HG03045 (cell line): Measurements from ENCODE around the gene MYLK.

ENCODE experiments used
- ATAC-seq: cut with Tn5 transposase; IDR thresholded peaks from one replicate; pipeline ENCODE4 v1.9.1; 2021; ENCODE audit warnings: mild to moderate bottlenecking, moderate library complexity; ENCODE audit not compliant: unreplicated experiment

Gene MYLK

DNA sequence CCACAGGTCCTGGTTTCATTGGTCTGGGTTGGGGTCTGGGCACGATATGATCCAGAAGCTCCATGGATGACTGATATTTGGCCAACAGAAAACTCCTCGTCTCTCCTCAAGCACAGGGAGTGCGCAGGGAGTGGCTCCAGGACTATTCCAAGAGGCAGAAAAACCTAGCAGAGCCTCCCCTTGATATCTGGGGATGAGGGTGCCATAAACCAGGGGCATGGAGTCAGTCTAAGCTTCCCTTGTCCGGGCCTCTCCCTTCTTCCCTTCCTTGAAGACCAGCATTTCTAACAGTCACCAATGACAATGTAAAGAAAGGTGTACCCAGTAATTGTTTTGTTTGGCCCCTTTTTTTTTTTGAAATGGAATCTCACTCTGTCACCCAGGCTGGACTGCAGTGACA lies 199.9 kb downstream of the MYLK start:
- no peak for ATAC-seq

DNA sequence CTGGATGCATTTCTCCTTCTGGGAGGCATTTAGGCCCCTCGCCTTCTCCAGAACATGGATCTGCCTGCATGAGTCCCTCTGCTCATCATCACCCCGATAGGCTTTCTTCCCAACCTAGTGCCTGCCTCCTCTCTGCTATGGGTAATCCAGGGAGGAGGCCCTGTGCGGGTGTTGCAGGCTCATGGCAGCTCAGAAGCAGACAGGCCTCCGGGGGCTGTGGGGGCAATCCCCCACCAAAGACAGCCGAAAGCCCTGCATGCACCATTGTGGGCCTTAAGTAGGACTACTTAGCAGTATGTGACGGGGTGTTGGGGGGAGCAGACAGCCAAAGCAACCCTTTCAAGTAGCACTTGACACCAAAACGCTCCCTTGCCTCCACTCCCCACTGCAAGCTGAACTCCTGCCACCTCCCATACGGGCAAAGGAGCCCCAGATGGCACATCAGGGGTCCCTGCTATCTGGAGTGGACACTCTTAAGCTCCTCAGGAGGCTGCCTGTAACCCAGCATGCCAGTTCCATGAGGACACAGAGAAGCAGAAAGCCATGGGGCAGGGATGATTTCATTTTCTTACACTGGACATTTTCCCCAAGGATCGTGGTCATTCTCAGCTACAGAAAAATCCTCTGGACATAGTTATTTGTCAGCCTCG lies 200.5 kb downstream of the MYLK start:
- no peak for ATAC-seq

DNA sequence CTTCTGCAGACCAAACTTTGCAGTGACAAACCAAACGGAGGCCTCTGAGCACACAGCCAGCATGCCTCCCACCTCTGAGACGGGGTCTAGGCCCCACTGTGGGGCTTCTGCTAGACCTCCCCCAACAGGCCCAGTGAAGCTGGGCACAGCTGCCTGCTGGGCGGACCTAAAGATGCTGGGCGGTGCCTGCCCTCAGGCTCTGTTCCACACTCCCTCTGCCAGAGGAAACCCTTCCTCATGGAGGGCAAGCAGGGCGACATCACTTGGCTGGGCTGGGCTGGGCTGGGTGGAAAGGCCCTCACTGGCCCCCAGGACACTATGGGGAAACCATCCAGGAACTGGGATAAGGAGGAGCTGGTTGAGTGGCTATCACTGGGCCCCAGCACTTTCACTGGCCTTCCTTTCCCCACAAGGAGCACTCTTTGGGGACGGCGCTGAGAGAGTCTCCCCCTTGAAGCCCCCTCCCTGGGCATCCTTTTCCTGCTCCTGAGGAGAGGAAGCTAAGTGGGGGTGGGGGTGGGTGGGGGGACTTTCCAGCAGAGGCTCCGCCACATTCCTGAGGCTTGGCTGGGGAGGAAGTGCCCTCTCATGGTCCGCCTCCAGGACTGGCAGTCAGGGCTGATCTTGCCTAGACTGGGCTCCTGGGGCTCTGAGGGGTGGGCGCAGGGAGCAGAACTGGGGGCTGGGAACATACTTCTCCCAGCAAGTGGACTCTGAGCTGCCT lies 201.2 kb downstream of the MYLK start:
- ATAC-seq, result no peak

DNA sequence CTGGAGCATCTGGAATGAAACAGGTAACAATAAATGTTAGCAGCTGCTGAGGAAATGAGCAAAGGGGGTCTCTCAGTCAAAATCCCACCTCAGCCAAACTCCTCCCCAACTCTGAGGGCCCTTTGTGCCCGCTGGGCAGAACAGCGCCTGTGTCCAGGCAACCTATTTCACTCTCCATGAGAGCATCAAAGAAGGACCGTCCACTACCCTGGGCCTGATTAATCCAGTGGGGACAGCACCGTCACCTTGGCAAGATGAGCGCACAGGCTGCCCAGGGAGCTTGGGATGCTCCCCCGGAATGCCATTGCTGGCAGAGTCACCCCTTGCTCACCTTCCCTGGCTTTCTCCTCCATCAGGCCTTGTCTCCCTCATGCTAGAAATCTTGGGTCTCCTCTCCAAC lies 201.8 kb downstream of the MYLK start:
- ATAC-seq, result no peak

DNA sequence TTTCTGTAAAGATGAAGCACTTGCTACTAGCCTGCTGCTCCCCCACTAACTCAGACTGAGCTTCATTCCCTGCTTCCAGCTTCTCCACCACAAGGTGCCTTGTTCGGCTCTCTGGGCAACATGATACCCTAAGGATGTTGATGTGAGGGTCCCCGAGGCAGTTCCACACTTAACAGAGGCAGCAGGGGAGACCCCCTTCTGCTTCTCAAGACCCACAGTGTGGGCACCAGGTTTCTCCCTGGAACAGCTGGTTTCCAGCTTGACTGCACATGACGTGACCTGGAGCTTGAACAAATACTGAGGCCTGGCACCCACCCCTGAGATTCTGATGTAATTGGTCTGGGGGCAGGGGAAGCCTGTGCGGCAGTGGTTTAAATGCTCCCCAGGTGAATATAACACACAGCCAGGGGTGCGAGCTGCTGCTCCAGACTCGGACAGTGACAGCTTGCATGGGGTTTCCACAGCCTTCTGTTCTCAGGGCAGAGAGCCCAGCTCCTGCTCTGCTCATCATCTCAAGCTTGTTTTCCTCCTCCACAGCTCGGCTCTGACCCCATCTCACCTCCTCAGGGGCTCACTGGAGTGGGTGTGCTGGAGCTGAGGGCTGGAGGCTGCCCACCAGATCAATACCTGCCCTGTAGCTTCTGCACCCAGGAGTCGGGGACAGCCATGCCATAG lies 204.3 kb downstream of the MYLK start:
- no peak for ATAC-seq

DNA sequence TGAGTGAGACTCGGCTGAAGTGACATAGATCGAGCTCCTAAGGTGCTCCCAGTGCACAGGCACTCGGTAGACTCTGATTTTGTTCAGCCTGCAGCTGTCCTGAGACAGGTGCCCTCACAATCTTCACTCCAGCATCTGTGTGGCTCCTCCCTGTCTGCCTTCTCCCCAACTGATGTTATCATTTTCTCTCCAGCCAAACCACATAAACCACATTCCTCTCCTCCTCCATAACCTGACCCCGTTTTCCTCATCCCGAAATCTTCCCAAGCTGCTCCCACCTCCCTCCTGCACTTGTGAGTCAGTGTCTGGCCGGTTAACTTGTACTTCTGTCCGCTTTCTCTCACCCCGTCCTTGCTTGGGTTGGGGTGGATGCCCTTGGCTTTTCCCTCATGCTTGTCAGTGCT lies 206.0 kb downstream of the MYLK start:
- ATAC-seq, result no peak

DNA sequence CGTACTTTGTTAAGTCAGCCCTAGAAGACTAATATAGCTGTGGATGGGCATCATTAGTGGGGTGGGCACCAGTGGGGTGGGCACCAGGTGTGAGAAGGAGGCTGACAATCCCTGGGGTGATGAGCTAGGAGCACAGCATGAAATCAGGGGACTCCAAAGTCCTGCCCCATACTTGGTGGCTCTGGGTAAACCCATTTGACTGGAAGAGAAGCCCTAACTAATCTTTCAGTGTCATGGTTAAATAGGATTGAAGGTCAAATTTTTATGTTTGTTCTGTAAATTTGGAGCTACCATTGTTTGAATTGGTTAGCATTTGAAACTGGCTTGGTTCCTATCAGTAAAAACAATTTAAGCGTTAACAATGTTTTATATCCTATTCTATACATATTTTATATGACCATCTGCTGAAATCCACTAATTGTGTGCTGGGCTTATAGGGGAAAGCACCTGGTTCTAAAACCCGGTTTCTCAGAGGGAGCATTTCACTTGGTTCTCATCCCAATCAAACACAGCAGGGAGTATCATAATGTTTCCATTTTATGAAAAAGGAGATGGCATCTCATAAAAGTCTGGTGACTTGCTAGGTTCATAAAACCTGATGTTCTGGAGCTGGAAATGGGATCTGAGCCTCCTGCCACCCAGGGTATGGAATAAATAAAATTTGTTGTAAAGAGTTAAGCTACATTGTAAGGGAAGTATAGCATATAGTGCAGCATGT lies 211.5 kb downstream of the MYLK start:
- ATAC-seq, result no peak

DNA sequence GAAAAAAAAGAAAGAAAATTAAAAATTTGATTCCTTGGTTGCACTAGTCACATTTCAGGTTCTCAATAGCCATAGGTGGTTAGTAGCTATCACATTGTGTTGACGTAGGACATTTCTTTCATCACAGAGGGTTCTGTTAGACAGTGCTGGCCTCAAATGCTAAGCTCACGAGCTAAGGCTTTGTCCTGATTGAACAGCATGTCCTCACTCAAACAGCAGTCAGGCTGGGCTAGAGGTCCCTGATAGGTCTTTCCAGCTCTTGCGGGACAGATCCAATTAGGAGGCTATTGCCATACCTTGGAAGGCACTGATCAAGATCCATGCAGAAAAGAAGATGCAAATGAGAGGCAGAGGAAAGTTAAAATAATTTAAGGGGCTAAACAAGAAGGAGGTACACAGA lies 213.4 kb downstream of the MYLK start:
- ATAC-seq, result no peak

DNA sequence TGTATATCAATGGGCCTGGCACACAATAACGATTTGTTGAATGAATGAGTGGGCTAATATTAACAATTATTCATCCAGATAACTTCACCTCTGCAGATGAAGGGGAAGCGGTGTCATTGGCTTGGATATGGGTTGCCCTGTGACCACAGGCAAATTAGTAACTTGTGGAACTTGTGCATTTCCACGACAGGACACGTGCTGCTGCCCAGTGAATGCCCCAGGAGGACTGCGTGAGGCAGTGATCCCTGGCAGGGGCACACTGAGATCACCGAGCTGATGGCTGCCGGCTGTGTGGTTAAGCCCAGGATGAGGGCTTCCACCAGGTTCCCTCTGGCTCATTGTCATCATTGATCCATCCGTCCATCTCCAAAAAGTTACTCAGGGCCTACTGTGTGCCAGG lies 215.2 kb downstream of the MYLK start:
- no peak for ATAC-seq

DNA sequence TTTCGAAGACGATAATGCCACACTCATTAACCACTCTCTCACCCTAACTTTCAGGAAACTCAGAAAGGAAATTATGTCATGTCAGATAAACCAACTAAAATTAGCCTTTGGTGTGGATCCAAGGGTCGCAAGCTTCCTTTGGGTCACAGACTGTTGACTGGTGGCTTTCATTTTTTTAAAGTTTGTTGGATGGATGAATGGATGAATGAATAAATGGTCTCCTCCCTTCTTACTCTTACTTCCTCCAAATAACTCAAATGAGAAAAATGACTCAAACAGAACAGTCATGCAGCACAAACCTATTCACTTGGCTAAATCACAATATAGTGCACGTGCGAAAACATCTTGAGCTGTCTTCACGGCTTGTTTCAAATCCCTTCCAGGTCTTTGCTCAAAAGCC lies 216.3 kb downstream of the MYLK start:
- ATAC-seq, result no peak

DNA sequence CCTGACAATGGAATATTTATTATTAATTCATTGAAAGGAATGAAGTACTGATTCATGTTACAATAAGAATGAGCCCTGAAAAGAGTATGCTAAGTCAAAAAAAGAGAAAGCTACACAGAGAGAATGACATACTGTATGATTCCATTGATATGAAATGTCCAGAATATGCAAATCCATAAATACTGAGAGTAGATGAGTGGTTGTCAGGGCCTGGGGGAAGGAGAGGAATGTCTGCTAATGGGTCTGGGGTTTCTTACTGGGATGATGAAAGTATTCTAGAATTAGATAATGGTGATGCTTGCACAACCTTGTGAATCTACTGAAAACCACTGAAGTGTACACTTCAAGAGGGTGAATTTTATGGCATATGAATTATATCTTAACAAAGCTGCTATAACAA lies 219.4 kb downstream of the MYLK start:
- ATAC-seq, result no peak

DNA sequence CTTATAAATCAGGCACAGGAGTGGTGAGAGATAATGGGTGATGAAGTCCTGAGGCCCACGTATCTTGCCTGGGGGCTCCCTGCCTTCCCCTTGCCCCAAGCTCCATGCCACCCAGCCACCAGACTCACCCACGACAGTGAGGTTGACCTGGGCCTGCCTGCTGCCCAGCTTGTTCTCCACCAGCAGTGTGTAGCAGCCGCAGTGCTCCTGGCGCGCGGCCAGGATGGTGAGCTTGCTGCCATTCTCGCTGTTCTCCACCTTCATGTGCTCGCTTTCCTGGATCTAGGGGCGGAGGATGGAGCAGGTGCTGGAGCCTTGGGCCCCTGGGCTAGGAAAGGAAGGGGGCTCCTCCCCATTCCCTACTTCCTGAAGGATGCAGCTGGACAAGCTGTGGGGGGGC lies 220.2 kb downstream of the MYLK start:
- no peak for ATAC-seq

DNA sequence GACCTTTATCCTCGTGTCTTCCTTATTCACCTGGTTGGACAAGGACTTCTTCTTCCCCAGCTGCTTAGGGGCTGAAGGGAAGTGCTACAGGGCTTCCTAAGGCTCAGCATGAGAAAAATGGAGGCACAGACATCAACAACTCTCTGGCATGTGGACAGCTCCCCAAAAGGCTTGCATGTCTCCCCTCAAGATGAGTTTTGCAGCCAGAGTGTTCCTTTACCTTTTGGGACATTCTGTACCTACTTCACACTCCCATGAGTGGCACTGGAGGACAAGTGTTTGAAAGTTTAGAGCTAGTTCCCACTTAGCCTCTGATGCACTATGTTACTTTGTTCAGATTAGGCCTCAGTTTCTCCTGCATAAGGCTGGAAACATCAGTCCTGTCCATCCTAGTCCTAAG lies 222.2 kb downstream of the MYLK start:
- no peak for ATAC-seq

DNA sequence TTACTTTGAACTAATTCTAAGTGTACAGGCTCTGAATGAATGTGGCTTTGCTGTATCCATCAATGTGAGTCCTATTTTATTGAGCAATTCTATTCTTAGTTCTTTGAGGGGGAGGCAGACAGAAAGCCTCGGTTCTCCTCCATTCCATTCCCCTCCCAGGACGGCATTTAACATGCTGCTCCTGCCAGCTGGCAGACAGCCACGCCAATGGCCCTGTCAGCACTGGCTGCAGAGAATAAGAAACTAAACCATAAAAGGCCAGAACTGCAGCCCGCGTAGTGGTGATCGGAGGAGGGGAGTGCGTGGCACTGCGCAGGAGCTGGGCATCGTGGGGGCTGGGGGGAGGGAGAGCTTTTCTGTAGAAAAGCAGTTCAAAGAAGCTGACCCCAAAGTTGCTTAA lies 223.2 kb downstream of the MYLK start:
- no peak for ATAC-seq

DNA sequence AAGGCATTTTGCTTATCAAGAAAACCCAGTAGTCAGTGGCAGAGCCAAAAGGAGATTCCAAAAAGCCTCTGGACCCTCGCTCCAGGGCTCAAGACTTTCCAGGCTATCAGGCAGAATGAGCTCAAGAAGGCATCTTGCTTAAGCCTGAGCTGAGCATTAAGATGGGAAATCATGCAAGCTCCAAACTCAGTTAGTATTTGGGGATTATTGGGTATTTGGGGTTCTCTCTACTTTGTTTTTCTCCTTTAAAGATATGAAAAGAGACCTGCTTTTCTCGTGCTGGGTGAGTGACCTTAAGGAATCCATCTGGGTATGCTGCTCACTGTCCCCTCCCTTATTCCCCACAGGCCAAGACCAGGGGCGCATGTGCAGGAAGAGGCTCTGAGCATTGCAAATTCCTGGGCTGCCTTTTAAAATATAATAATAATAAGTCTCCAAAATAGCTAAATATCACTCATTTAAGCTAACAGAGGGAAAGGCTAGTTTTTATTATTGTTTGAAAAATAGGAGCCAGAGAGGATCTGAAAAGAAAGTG lies 223.9 kb downstream of the MYLK start:
- no peak for ATAC-seq

DNA sequence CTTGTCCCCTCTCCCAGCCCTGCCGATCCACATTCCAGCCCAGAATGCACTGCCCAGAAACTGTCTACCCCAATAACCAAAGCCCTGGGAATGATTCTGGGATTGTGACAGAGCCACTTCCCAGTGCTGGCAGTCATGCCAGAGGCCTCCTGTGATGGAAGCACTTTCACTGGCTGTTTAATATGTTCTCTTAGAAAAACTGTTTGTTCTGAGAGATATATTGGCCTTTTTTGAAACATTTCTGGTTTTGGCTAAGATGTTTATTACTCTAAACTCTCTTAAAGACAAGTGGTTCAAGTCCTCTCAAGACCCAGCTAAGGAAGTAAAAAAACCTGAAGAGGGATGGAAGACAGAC lies 225.3 kb downstream of the MYLK start:
- ATAC-seq, result no peak

DNA sequence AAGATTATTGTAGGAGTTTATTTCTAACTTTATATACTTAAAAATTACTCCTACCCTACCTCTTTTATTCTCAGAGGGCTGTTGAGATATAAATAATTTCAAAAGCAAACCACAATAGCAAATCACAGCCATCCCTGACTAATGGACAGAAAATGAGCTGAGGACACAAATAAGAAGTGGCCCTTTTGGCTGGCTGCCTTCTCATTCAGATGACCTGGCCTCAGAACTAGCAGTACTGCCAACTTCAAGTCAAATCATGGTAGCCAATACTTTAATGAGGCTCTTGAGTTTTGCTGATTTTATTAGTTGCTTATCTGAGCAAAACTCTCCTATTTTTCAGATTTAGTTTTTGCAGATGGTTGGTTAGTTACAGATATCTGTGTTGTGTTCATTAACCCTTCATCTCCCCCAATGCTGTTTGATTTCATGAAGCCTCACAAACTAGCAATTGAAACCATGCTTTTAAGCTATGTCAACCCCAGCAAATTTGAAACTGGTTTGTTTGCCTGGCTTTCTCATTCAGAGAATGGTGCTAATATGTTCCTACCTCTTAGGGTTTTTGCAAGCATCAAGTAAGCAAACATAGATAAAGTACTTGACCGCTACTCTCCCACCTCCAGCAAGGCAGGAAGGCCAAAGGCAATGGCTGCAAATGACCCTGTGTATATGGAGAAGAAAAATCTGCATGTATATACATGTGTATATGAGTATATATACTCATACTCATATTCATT lies 225.8 kb downstream of the MYLK start:
- no peak for ATAC-seq

DNA sequence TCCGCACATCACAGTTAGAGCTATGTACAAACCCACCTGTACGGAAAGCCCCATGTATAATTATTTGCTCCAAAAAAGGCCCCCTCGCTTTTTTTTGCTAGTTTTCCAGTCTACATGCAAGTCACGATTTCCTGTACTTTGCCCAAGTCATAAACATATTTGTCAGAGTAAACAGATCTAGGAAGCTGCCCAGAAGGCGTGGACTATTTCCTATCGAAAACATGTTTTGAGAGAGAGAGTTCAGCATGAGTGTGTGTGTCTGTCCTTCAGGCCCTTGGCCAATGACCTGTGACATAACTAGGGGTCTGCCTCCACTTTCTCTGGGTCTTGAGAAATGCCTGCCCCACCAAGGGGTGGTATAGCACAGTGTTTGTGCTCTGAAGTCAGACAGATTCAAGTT lies 226.6 kb downstream of the MYLK start:
- no peak for ATAC-seq

DNA sequence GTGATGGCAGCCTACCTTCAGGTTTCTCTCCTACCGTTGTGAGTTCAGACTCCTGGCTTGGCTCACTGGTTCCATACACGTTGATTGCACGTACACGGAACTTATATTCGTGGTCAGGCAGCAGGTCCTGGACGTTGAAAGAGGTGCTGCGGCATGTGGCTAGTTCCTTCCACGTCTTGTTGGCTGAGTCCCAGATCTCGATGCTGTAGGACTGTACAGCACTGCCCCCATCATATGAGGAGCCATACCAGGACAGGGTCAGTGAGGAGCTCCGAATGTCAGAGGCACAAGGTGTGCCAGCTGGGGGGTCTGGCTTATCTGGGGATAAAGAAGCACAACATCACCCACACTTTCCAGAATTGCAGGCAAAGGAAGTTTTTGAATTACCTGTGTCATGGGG lies 227.0 kb downstream of the MYLK start:
- ATAC-seq, result no peak

DNA sequence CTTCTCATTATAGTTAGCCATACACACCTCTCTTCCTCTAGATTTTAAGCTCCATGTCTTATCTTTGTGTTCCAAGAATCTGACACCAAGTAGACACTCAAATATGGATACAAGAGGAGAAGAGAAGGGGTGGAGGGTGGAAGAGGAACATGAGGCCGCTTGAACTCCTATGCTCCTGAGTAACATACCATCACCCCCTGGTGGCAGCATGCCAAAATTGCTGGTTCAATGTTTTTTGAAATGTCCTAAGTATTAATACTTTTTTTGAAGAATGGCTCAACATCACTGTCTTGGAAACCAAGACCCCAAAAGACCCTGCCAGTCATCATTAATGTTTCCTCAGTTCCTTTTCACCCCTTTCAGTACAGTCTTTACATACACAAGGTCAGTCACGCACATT lies 227.4 kb downstream of the MYLK start:
- no peak for ATAC-seq

DNA sequence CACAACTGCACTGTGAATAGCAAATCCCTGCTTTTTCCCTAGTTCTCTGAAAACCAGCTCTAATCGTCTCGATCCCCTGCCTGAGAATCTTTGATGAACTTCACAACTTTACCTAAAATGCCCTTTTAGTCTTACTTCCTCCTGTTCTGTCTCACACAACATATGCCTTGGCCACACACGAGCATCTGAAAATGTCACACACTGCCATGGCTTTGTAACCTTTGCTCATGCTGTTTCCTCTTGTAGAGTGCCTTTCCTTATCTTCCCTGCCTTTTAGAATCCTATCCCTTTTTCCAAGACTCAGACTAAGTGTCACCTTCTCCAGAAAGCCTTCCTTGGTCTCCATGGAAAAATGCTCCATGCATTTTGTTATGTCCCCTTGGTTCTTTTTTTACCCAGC lies 227.9 kb downstream of the MYLK start:
- no peak for ATAC-seq
